ENCODE data around the gene TMEM208.

Gene TMEM208

GRCh38 chr16:67237396-67238277 is 10.7 kb downstream of the TMEM208 start:
- DNase-seq: no peak

GRCh38 chr16:67238278-67238575 is 11.3 kb downstream of the TMEM208 start:
- DNase-seq: no peak

- DNase-seq: no peak
These were observed 12.0 kb downstream of the TMEM208 start for GRCh38 chr16:67238806-67239470.

GRCh38 chr16:67240506-67240905 is 13.6 kb downstream of the TMEM208 start:
- DNase-seq: no peak

GRCh38 chr16:67241008-67241900 is 14.3 kb downstream of the TMEM208 start:
- no peak for DNase-seq

- no peak for DNase-seq
These were observed 15.3 kb downstream of the TMEM208 start for GRCh38 chr16:67242138-67242730.

GRCh38 chr16:67243481-67243880 is 16.6 kb downstream of the TMEM208 start:
- DNase-seq: no peak

GRCh38 chr16:67244387-67245185 is 17.7 kb downstream of the TMEM208 start:
- no peak for DNase-seq

- DNase-seq: no peak
These were observed 18.3 kb downstream of the TMEM208 start for GRCh38 chr16:67245186-67245585.

- no peak for DNase-seq
These were observed 18.7 kb downstream of the TMEM208 start for GRCh38 chr16:67245674-67246080.

- peak; percentile 44 to 70 for DNase-seq
These were observed 19.3 kb downstream of the TMEM208 start for GRCh38 chr16:67246081-67246755.

GRCh38 chr16:67246756-67247191 is 19.8 kb downstream of the TMEM208 start:
- DNase-seq: peak; percentile 46 to 88

GRCh38 chr16:67247192-67248072 is 20.5 kb downstream of the TMEM208 start, which contains the start of gene FHOD1:
Gene FHOD1 (minus strand): TSS chr16:67247481. CDS start chr16:67247410, 71 bp downstream.
- peak; percentile 65 to 90 for DNase-seq

GRCh38 chr16:67248073-67248400 is 21.1 kb downstream of the TMEM208 start:
- no peak for DNase-seq

- DNase-seq: no peak
These were observed 21.7 kb downstream of the TMEM208 start, which contains the start of gene SLC9A5 for GRCh38 chr16:67248401-67249177. Gene SLC9A5 (plus strand): TSS chr16:67248979. CDS start chr16:67249015, 36 bp downstream.

- no peak for DNase-seq
These were observed 22.5 kb downstream of the TMEM208 start for GRCh38 chr16:67249178-67250044.

- DNase-seq: no peak
These were observed 23.1 kb downstream of the TMEM208 start for GRCh38 chr16:67250045-67250327.

All from NCI-H526 (cell line).